Measurements from ENCODE around the gene DLX6.

DNA sequence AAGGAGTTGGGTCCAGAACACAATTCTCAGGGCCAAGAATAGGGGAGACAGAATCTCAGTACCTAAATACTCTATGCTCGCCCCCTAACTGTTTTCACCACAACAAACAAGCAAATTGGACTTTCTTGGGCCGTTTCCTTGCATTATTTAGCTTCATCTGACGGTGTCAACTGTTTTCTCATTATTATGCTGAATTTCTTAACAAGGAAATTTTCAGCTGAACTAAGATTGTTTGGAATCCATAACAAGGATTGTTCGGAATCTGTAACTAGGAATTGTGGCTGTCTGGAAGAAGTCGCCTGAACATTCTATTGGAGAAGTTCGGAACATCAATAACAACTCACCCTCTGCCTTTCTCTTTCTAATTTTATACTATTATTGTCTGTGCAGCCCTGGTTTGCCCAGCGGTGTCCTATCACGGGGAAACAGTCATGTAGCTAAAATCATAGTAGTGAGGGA, 15.5 kb upstream of the DLX6 start:
- TF ChIP-seq, protein P1, sequence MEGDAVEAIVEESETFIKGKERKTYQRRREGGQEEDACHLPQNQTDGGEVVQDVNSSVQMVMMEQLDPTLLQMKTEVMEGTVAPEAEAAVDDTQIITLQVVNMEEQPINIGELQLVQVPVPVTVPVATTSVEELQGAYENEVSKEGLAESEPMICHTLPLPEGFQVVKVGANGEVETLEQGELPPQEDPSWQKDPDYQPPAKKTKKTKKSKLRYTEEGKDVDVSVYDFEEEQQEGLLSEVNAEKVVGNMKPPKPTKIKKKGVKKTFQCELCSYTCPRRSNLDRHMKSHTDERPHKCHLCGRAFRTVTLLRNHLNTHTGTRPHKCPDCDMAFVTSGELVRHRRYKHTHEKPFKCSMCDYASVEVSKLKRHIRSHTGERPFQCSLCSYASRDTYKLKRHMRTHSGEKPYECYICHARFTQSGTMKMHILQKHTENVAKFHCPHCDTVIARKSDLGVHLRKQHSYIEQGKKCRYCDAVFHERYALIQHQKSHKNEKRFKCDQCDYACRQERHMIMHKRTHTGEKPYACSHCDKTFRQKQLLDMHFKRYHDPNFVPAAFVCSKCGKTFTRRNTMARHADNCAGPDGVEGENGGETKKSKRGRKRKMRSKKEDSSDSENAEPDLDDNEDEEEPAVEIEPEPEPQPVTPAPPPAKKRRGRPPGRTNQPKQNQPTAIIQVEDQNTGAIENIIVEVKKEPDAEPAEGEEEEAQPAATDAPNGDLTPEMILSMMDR (IDR thresholded peaks at IDR 0.05): no peak
- no peak for TF ChIP-seq POLR2A (IDR thresholded peaks at IDR 0.05)
